Ascending aorta (tissue), 2 donors: Measurements from ENCODE around the gene CCL25. TPM values are rescaled to one million over a fixed set of nuclear protein-coding genes. Genes with fewer than 3 reads are reported as not detected.

ENCODE experiments used
- DNase-seq, 2 donors: peaks; one replicate each; pipeline ENCODE4 v3.0.0-alpha.2; 2019; ENCODE audit warnings: low spot score in 2 of 2
- H3K27ac ChIP-seq, 2 donors: fragments of 200-600 bp; sonication (generic); one replicate each; pipeline ENCODE4 v1.5.1; 2016 to 2017; ENCODE audit warnings: mild to moderate bottlenecking in 1 of 2
- H3K27me3 ChIP-seq: fragments of 200-600 bp; sonication (generic); one replicate; pipeline ENCODE4 v1.5.1; 2017
- H3K36me3 ChIP-seq, 2 donors: fragments of 200-600 bp; sonication (generic); one replicate each; pipeline ENCODE4 v1.5.1; 2016
- H3K4me1 ChIP-seq, 2 donors: fragments of 200-600 bp; sonication (generic); one replicate each; pipeline ENCODE4 v1.5.1; 2016 to 2017; ENCODE audit warnings: mild to moderate bottlenecking in 1 of 2
- H3K4me3 ChIP-seq, 2 donors: fragments of 200-600 bp; sonication (generic); one replicate each; pipeline ENCODE4 v1.5.1; 2016 to 2017; ENCODE audit warnings: mild to moderate bottlenecking in 1 of 2
- H3K9me3 ChIP-seq, 2 donors: fragments of 200-600 bp; sonication (generic); one replicate each; pipeline ENCODE4 v1.5.1; 2016
- intact Hi-C: fragments of 100-400 bp; cut with DNase I; formaldehyde crosslinking; loops from one replicate; pipeline ENCODE4 v1.15.1; 2023
- total RNA-seq: library from RNA; depleted of rRNA; stranded (reverse); fragments of >200 nt; gene quantifications from one replicate; pipeline ENCODE4 v1.1.0, GENCODE V29; 2016
- TF ChIP-seq, protein P1 (sequence below), 3 experiments: fragments of 200-600 bp in 2 of 3; fragments of 450-650 bp in 1 of 3; sonication (generic) in 2 of 3; IDR thresholded peaks; one replicate each; pipeline ENCODE4 v1.5.1; 2016 to 2019; ENCODE audit warnings: antibody characterized with exemption in 3 of 3, mild to moderate bottlenecking in 1 of 3, moderate library complexity in 1 of 3

The CCL25 gene
- total RNA-seq, 1 donor from 2014 or later: not detected

- no peak overlapping the region for H3K27ac ChIP-seq
- TF ChIP-seq, protein P1, sequence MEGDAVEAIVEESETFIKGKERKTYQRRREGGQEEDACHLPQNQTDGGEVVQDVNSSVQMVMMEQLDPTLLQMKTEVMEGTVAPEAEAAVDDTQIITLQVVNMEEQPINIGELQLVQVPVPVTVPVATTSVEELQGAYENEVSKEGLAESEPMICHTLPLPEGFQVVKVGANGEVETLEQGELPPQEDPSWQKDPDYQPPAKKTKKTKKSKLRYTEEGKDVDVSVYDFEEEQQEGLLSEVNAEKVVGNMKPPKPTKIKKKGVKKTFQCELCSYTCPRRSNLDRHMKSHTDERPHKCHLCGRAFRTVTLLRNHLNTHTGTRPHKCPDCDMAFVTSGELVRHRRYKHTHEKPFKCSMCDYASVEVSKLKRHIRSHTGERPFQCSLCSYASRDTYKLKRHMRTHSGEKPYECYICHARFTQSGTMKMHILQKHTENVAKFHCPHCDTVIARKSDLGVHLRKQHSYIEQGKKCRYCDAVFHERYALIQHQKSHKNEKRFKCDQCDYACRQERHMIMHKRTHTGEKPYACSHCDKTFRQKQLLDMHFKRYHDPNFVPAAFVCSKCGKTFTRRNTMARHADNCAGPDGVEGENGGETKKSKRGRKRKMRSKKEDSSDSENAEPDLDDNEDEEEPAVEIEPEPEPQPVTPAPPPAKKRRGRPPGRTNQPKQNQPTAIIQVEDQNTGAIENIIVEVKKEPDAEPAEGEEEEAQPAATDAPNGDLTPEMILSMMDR (IDR thresholded peaks at IDR 0.05): no peak
- no peaks in the 10 kb centered on the region for H3K27me3 ChIP-seq
- H3K4me1 ChIP-seq: no peaks in the 10 kb centered on the region
- no peak overlapping the region for H3K4me3 ChIP-seq
- intact Hi-C loops: no loop called here
- H3K36me3 ChIP-seq: no peaks in the 10 kb centered on the region
- H3K9me3 ChIP-seq: no peaks in the 10 kb centered on the region
- no peak for DNase-seq
Measured at GRCh38 chr19:8084152-8084551, 31.6 kb downstream of the CCL25 start.

- Histone ChIP-seq H3K27ac (no peak overlapping the region), H3K36me3 (no peaks in the 10 kb centered on the region), H3K27me3 (no peaks in the 10 kb centered on the region), H3K4me3 (no peak overlapping the region), H3K9me3 (no peaks in the 10 kb centered on the region), H3K4me1 (no peaks in the 10 kb centered on the region)
- intact Hi-C loops: no loop called here
- TF ChIP-seq, protein P1 (IDR thresholded peaks at IDR 0.05): no peak
- DNase-seq: no peak
Measured at GRCh38 chr19:8085598-8086408, 33.2 kb downstream of the CCL25 start.

DNA sequence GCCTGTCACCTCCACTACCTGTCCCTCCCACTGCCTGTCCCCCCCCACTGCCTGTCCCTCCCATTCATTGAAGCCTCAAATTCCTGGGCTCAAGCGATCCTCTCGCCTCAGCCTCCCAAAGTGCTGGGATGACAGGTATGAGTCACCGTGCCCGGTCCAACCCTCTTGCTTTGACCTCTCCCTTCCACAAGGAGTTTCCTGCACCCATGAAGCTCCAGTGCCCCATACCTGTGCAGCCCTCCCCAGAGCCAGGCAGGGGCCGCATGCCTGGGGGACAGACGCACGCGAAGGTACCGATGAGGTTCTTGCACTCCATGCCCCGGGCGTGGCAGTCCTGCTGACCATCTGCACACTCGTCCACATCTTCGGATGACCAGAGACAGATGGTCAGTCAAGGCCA is 34.3 kb downstream of the CCL25 start:
- H3K27me3 ChIP-seq: no peaks in the 10 kb centered on the region
- TF ChIP-seq, protein P1 (IDR thresholded peaks at IDR 0.05): no peak
- H3K4me1 ChIP-seq: no peaks in the 10 kb centered on the region
- H3K9me3 ChIP-seq: no peaks in the 10 kb centered on the region
- H3K36me3 ChIP-seq: no peaks in the 10 kb centered on the region
- H3K4me3 ChIP-seq: no peak overlapping the region
- intact Hi-C loops: no loop called here
- no peak overlapping the region for H3K27ac ChIP-seq
- no peak for DNase-seq

- H3K27ac ChIP-seq: no peak overlapping the region
- intact Hi-C loops: no loop called here
- no peaks in the 10 kb centered on the region for H3K4me1 ChIP-seq
- no peak for DNase-seq
- no peaks in the 10 kb centered on the region for H3K9me3 ChIP-seq
- TF ChIP-seq, protein P1 (IDR thresholded peaks at IDR 0.05): no peak
- H3K27me3 ChIP-seq: no peaks in the 10 kb centered on the region
- H3K36me3 ChIP-seq: no peaks in the 10 kb centered on the region
- H3K4me3 ChIP-seq: no peak overlapping the region
Measured at GRCh38 chr19:8087876-8088275, 35.3 kb downstream of the CCL25 start.

- Histone ChIP-seq H3K36me3 (no peaks in the 10 kb centered on the region), H3K27ac (no peak overlapping the region), H3K9me3 (peaks cover 0 to 3% of the 10 kb centered on the region in 2 donors), H3K27me3 (no peaks in the 10 kb centered on the region), H3K4me1 (no peaks in the 10 kb centered on the region), H3K4me3 (no peak overlapping the region)
- DNase-seq: no peak
- intact Hi-C loops: no loop called here
- TF ChIP-seq, protein P1 (IDR thresholded peaks at IDR 0.05): no peak
Measured at GRCh38 chr19:8088752-8089663, 36.4 kb downstream of the CCL25 start.
